ENCODE measurements around the gene HYCC1.

DNA sequence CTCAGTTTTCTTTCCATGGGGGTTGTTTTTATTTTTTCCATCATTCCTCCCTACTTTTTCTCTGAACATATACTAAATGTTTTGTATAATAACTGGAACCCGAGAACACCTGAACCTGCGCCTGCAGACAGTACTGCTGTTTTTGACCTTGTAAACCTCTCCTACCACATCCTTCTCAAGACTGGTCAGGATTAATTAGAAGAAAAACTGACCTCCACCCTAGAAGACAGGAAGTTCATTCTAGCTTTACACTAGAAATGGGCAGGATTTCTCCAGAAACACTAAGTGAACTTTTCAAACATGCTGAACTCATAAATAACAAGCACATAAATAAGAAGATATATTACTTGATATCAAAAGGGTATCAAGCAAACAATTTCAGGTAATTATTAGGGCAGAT, 751 bp upstream of the HYCC1 start:
- TF ChIP-seq CTCF (IDR thresholded peaks at IDR 0.05) (no peak), POLR2A (IDR thresholded peaks at IDR 0.05; ENCODE audit: low read depth) (no peak), POLR2AphosphoS5 (IDR thresholded peaks at IDR 0.05) (no peak)
